Peyer's patch (tissue), 4 donors: Measurements from ENCODE around the gene PAPSS1. TPM values are rescaled to one million over a fixed set of nuclear protein-coding genes. Genes with fewer than 3 reads are reported as not detected.

Experiments used
- DNase-seq, 3 donors: peaks; one replicate each; pipeline ENCODE4 v3.0.0-alpha.2; 2017 to 2019
- H3K27ac ChIP-seq, 4 donors: fragments of 200-600 bp; sonication (generic); one replicate each; pipeline ENCODE4 v1.5.1; 2016 to 2019
- H3K27me3 ChIP-seq, 2 donors: fragments of 200-600 bp; sonication (generic); one replicate each; pipeline ENCODE4 v1.5.1; 2019
- H3K36me3 ChIP-seq, 3 donors: fragments of 200-600 bp; sonication (generic); one replicate each; pipeline ENCODE4 v1.5.1; 2016 to 2019
- H3K4me1 ChIP-seq, 4 donors: fragments of 200-600 bp; sonication (generic); one replicate each; pipeline ENCODE4 v1.5.1; 2016 to 2019
- H3K4me3 ChIP-seq, 4 donors: fragments of 200-600 bp; sonication (generic); 1 replicate in 3 of 4; 2 replicates in 1 of 4; pipeline ENCODE4 v1.5.1; 2016 to 2019; ENCODE audit warnings: mild to moderate bottlenecking in 1 of 4
- H3K9me3 ChIP-seq, 4 donors: fragments of 200-600 bp; sonication (generic); one replicate each; pipeline ENCODE4 v1.5.1; 2016 to 2019; ENCODE audit warnings: mild to moderate bottlenecking in 1 of 4
- POLR2A ChIP-seq, 2 donors: fragments of 450-650 bp; IDR thresholded peaks; one replicate each; pipeline ENCODE4 v1.5.1; 2017; ENCODE audit warnings: antibody characterized with exemption in 2 of 2, mild to moderate bottlenecking in 2 of 2, moderate library complexity in 2 of 2
- total RNA-seq, 4 donors: library from RNA; depleted of rRNA; stranded (reverse); fragments of >200 nt; gene quantifications; one replicate each; pipeline ENCODE4 v1.1.0, GENCODE V29; 2016
- TF ChIP-seq, protein P1 (sequence below), 6 experiments: fragments of 450-650 bp in 4 of 6; fragments of 200-600 bp in 2 of 6; sonication (generic) in 1 of 6; IDR thresholded peaks; one replicate each; pipeline ENCODE4 v1.5.1; 2017 to 2019; ENCODE audit warnings: antibody characterized with exemption in 6 of 6, mild to moderate bottlenecking in 3 of 6, moderate library complexity in 1 of 6

PAPSS1 gene
- total RNA-seq, 4 donors from 2014 or later: 9.0 to 23.3 (median 18.1) TPM

DNA sequence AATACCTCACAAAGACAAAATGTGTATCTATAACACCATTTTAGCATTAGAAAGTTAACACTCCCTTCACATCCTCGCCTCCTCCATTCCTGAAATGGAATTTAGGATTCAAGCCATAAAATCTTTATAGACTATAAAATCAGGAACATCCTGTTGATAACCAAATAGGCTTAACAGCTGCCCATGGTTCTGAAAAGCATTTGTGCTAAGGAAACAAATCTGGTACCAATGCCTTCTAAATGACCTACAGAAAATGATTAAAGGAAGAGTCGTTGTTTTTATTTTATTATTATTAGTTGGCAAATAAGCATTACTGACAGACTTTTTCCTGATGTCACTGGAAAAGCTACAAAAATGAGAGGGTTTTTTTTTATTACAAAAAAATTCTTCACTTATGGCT is 79.8 kb downstream of the PAPSS1 start:
- H3K27ac ChIP-seq: no peak overlapping the region
- no peak for DNase-seq

GRCh38 chr4:107635735-107636134 is 84.3 kb downstream of the PAPSS1 start:
- Histone ChIP-seq H3K27ac (no peak overlapping the region), H3K27me3 (no peaks in the 10 kb centered on the region), H3K4me3 (no peak overlapping the region), H3K4me1 (no peaks in the 10 kb centered on the region), H3K9me3 (no peaks in the 10 kb centered on the region), H3K36me3 (no peaks in the 10 kb centered on the region)
- TF ChIP-seq POLR2A (IDR thresholded peaks at IDR 0.05): no peak
- TF ChIP-seq, protein P1, sequence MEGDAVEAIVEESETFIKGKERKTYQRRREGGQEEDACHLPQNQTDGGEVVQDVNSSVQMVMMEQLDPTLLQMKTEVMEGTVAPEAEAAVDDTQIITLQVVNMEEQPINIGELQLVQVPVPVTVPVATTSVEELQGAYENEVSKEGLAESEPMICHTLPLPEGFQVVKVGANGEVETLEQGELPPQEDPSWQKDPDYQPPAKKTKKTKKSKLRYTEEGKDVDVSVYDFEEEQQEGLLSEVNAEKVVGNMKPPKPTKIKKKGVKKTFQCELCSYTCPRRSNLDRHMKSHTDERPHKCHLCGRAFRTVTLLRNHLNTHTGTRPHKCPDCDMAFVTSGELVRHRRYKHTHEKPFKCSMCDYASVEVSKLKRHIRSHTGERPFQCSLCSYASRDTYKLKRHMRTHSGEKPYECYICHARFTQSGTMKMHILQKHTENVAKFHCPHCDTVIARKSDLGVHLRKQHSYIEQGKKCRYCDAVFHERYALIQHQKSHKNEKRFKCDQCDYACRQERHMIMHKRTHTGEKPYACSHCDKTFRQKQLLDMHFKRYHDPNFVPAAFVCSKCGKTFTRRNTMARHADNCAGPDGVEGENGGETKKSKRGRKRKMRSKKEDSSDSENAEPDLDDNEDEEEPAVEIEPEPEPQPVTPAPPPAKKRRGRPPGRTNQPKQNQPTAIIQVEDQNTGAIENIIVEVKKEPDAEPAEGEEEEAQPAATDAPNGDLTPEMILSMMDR (IDR thresholded peaks at IDR 0.05): no peak
- no peak for DNase-seq

More for the DNA sequence above, 79.8 kb downstream of the PAPSS1 start:
- H3K27me3 ChIP-seq: no peaks in the 10 kb centered on the region
- H3K9me3 ChIP-seq: no peaks in the 10 kb centered on the region
- peaks cover 0 to 10% (median 0%) of the 10 kb centered on the region in 3 donors for H3K36me3 ChIP-seq
- TF ChIP-seq POLR2A (IDR thresholded peaks at IDR 0.05): no peak
- TF ChIP-seq, protein P1 (IDR thresholded peaks at IDR 0.05): no peak
- H3K4me3 ChIP-seq: no peak overlapping the region
- H3K4me1 ChIP-seq: no peaks in the 10 kb centered on the region

GRCh38 chr4:107631560-107631959 is 88.5 kb downstream of the PAPSS1 start:
- no peak for TF ChIP-seq POLR2A (IDR thresholded peaks at IDR 0.05)
- TF ChIP-seq, protein P1 (IDR thresholded peaks at IDR 0.05): no peak
- H3K27me3 ChIP-seq: no peaks in the 10 kb centered on the region
- H3K9me3 ChIP-seq: no peaks in the 10 kb centered on the region
- H3K36me3 ChIP-seq: no peaks in the 10 kb centered on the region
- DNase-seq: no peak
- H3K4me3 ChIP-seq: no peak overlapping the region
- H3K27ac ChIP-seq: no peak overlapping the region
- no peaks in the 10 kb centered on the region for H3K4me1 ChIP-seq

DNA sequence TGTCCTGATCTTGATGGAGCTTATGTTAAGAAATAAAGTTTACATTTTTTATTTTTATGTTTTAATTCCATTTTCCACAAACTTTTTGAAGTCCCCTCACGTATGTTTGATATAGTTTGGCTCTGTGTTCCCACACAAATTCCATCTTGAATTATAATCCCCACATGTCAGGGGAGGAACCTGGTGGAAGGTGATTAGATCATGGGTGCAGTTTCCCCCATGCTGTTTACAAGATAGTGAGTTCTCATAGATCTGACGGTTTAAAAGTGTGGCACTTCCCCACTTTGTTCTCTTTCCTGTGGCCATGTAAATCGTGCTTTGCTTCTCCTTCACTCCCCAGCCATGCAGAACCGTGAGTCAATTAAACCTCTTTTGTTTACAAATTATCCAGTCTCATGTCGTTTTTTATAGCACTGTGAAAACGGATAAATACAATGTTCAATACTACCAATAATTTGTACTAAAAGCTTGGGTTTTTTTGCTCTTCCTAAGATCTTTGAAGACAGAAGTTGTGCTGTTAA is 89.8 kb downstream of the PAPSS1 start:
- Histone ChIP-seq H3K27me3 (no peaks in the 10 kb centered on the region), H3K27ac (no peak overlapping the region), H3K4me1 (no peaks in the 10 kb centered on the region), H3K9me3 (no peaks in the 10 kb centered on the region), H3K36me3 (no peaks in the 10 kb centered on the region), H3K4me3 (no peak overlapping the region)
- TF ChIP-seq, protein P1 (IDR thresholded peaks at IDR 0.05): no peak
- no peak for TF ChIP-seq POLR2A (IDR thresholded peaks at IDR 0.05)
- no peak for DNase-seq

GRCh38 chr4:107629318-107629717 is 90.7 kb downstream of the PAPSS1 start:
- H3K36me3 ChIP-seq: no peaks in the 10 kb centered on the region
- H3K4me3 ChIP-seq: no peak overlapping the region
- H3K4me1 ChIP-seq: no peaks in the 10 kb centered on the region
- no peak overlapping the region for H3K27ac ChIP-seq
- H3K9me3 ChIP-seq: no peaks in the 10 kb centered on the region
- no peak for TF ChIP-seq POLR2A (IDR thresholded peaks at IDR 0.05)
- TF ChIP-seq, protein P1 (IDR thresholded peaks at IDR 0.05): no peak
- DNase-seq: no peak
- no peaks in the 10 kb centered on the region for H3K27me3 ChIP-seq
